ENCODE data around the gene GNA12. TPM values are rescaled to one million over a fixed set of nuclear protein-coding genes. Genes with fewer than 3 reads are reported as not detected.
"Not testable (repeated sequence)": the region's sequence is repeated elsewhere in the genome, so short reads cannot be mapped to it uniquely, and the experiment has no call there.

The GNA12 gene
- total RNA-seq, 2 donors from 2014 or later: 12.2 to 17.5 TPM

GRCh38 chr7:2679135-2680127 lies 164.7 kb downstream of the GNA12 start:
- H3K4me1 ChIP-seq; intact Hi-C loops (cut with DNase I); H3K36me3 ChIP-seq (replicated peaks in 1 of 2; ENCODE audit: insufficient read depth in 1 of 2, low read depth in 2 of 2); H3K9me3 ChIP-seq; H3K4me3 ChIP-seq; H3K27ac ChIP-seq; DNase-seq; H3K27me3 ChIP-seq: not testable (repeated sequence)
- peak; percentile 25 for ATAC-seq
- 67 to 75% methylated on average over 13 to 48 of the region's 64 CpGs for WGBS, 2 donors
- peak in 1 of 3 donors; percentile 11 for TF ChIP-seq POLR2A (IDR thresholded peaks at IDR 0.05)

DNA sequence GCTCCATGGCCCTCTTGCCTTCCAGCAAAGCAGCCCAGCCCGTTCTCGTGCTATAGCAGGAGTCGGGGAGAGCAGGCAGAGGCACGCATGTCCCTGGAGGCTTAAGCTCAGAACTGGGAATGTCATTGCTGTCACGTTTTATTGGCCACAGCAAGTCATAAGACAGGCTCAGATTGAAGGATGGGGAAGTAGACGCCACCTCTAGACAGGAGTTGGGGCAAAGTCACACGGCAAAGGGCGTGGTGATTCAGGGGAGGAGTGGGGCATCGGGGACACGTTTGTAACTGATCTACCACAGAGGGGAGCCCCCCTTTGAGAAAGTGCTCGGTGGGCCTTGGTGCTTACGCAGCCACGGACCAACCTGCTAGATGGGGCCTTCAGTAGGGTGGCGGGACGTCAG lies 165.7 kb downstream of the GNA12 start:
- H3K27ac ChIP-seq; H3K36me3 ChIP-seq (replicated peaks in 1 of 2; ENCODE audit: insufficient read depth in 1 of 2, low read depth in 2 of 2); H3K4me3 ChIP-seq; H3K9me3 ChIP-seq; H3K4me1 ChIP-seq; intact Hi-C loops (cut with DNase I); H3K27me3 ChIP-seq; DNase-seq; ATAC-seq: not testable (repeated sequence)
- 77 to 85% methylated on average over 10 to 13 of the region's 15 CpGs for WGBS, 2 donors

Other genes starting within 250 kb of the GNA12 start
- 10 to 100 TPM; 11.2 to 32.0 TPM for gene TTYH3, start 212.3 kb downstream of the GNA12 start, total RNA-seq
- not detected for gene AMZ1, start 156.1 kb downstream of the GNA12 start, total RNA-seq
- gene CARD11, start 199.6 kb upstream of the GNA12 start, total RNA-seq: 1 to 10 TPM; 2.0 to 3.4 TPM